Lower lobe of right lung (tissue), 2 donors: ENCODE data around the gene GPR137B. TPM values are rescaled to one million over a fixed set of nuclear protein-coding genes. Genes with fewer than 3 reads are reported as not detected.

ENCODE experiments used
- ATAC-seq, 2 donors: fragments of 200-7000 bp; cut with Tn5 transposase; one replicate each; pipeline ENCODE4 v1.9.1; 2020 to 2022; ENCODE audit warnings: mild to moderate bottlenecking in 2 of 2, moderate library complexity in 2 of 2
- DNase-seq: peaks from one replicate; pipeline ENCODE4 v3.0.0-alpha.2; 2020
- H3K27ac ChIP-seq: fragments of 200-600 bp; one replicate; pipeline ENCODE4 v1.8.0; 2022
- H3K27me3 ChIP-seq: fragments of 200-600 bp; one replicate; pipeline ENCODE4 v1.8.0; 2022; ENCODE audit warnings: low read depth
- H3K36me3 ChIP-seq: fragments of 200-600 bp; one replicate; pipeline ENCODE4 v1.8.0; 2022; ENCODE audit warnings: mild to moderate bottlenecking
- H3K4me1 ChIP-seq: fragments of 200-600 bp; one replicate; pipeline ENCODE4 v1.8.0; 2022
- H3K4me3 ChIP-seq: fragments of 200-600 bp; one replicate; pipeline ENCODE4 v1.8.0; 2022; ENCODE audit warnings: mild to moderate bottlenecking
- H3K9me3 ChIP-seq: fragments of 200-600 bp; one replicate; pipeline ENCODE4 v1.8.0; 2022
- CTCF ChIP-seq: fragments of 200-600 bp; IDR thresholded peaks from one replicate; pipeline ENCODE4 v1.8.0; 2022; ENCODE audit warnings: antibody characterized with exemption, mild to moderate bottlenecking
- intact Hi-C: fragments of 100-400 bp; cut with DNase I; formaldehyde crosslinking; loops from one replicate; pipeline ENCODE4 v1.11.0; 2022
- total RNA-seq: library from RNA; stranded (reverse); fragmentation: NEBNext Ultra II Directional; extraction: Animal tissue kit (Norgen Biotek cat#: 25700); gene quantifications from one replicate; pipeline ENCODE4 v1.2.1, GENCODE V29; 2021
- donor health status: DM: no; HTN: yes; CAD: no; lungs with severe emphysema.

GPR137B gene
- total RNA-seq, 1 donor from 2014 or later, result 38.3 TPM

- ATAC-seq (no peak), DNase-seq (no peak)
- H3K4me1 ChIP-seq, result peaks cover 7% of the 10 kb centered on the region
- H3K9me3 ChIP-seq, result no peaks in the 10 kb centered on the region
- H3K36me3 ChIP-seq, result no peaks in the 10 kb centered on the region
- H3K27me3 ChIP-seq, result no peaks in the 10 kb centered on the region
- H3K4me3 ChIP-seq, result no peak overlapping the region
- TF ChIP-seq CTCF, result no peak
- no peak overlapping the region for H3K27ac ChIP-seq
- intact Hi-C loops, result no loop called here
Observed at GRCh38 chr1:236150986-236151385, 8.6 kb downstream of the GPR137B start.

GRCh38 chr1:236151739-236152424 is 9.5 kb downstream of the GPR137B start:
- Histone ChIP-seq H3K4me1 (peaks cover 7% of the 10 kb centered on the region), H3K27ac (no peak overlapping the region), H3K4me3 (no peak overlapping the region), H3K27me3 (no peaks in the 10 kb centered on the region), H3K9me3 (no peaks in the 10 kb centered on the region), H3K36me3 (no peaks in the 10 kb centered on the region)
- DNase-seq (no peak), ATAC-seq (no peak)
- intact Hi-C loops, result no loop called here
- no peak for TF ChIP-seq CTCF

GRCh38 chr1:236154126-236154525 is 11.8 kb downstream of the GPR137B start:
- DNase-seq (no peak), ATAC-seq (no peak)
- no peak for TF ChIP-seq CTCF

GRCh38 chr1:236154671-236155398 is 12.5 kb downstream of the GPR137B start:
- no peak for TF ChIP-seq CTCF
- no peak overlapping the region for H3K4me3 ChIP-seq
- no peaks in the 10 kb centered on the region for H3K4me1 ChIP-seq
- no peak for DNase-seq
- no peaks in the 10 kb centered on the region for H3K27me3 ChIP-seq
- intact Hi-C loops, result no loop called here
- ATAC-seq, result no peak
- no peaks in the 10 kb centered on the region for H3K9me3 ChIP-seq
- H3K36me3 ChIP-seq, result no peaks in the 10 kb centered on the region
- H3K27ac ChIP-seq, result no peak overlapping the region

More at GRCh38 chr1:236154126-236154525, 11.8 kb downstream of the GPR137B start:
- intact Hi-C loops, result no loop called here
- H3K4me3 ChIP-seq, result no peak overlapping the region
- no peaks in the 10 kb centered on the region for H3K9me3 ChIP-seq
- H3K36me3 ChIP-seq, result no peaks in the 10 kb centered on the region
- no peak overlapping the region for H3K27ac ChIP-seq
- peaks cover under 1% of the 10 kb centered on the region for H3K4me1 ChIP-seq
- no peaks in the 10 kb centered on the region for H3K27me3 ChIP-seq

GRCh38 chr1:236155399-236155767 is 13.0 kb downstream of the GPR137B start:
- Histone ChIP-seq H3K4me3 (no peak overlapping the region), H3K36me3 (no peaks in the 10 kb centered on the region), H3K9me3 (no peaks in the 10 kb centered on the region), H3K27me3 (no peaks in the 10 kb centered on the region), H3K4me1 (no peaks in the 10 kb centered on the region), H3K27ac (no peak overlapping the region)
- DNase-seq, result no peak
- no peak for ATAC-seq
- TF ChIP-seq CTCF, result no peak
- intact Hi-C loops, result no loop called here
